Astrocyte (in vitro differentiated cells and primary cell): ENCODE measurements around the gene MAP4K4. TPM values are rescaled to one million over a fixed set of nuclear protein-coding genes. Genes with fewer than 3 reads are reported as not detected.

Experiments
- DNase-seq: peaks from one replicate; pipeline ENCODE4 v3.0.0-alpha.2; 2010; ENCODE audit warnings: low read depth
- FAIRE-seq: peaks from 2 replicates; lab custom pipeline; 2011; peaks lifted over from hg19 to GRCh38; lab: Jason Lieb, UNC
- H2AFZ ChIP-seq: 2 replicates; pipeline ENCODE4 v1.6.0; 2012; ENCODE audit warnings: low read depth, low read length, inconsistent platforms
- H3K27ac ChIP-seq: 2 replicates; pipeline ENCODE4 v1.5.1; 2011; ENCODE audit warnings: low read depth, low read length, inconsistent platforms
- H3K27me3 ChIP-seq: 2 replicates; pipeline ENCODE4 v1.6.0; 2011; ENCODE audit warnings: low read length, inconsistent platforms; ENCODE audit not compliant: insufficient read depth
- H3K36me3 ChIP-seq: 2 replicates; pipeline ENCODE4 v1.5.1; 2011; ENCODE audit warnings: low read length, inconsistent platforms; ENCODE audit not compliant: insufficient read depth
- H3K4me1 ChIP-seq: 2 replicates; pipeline ENCODE4 v1.5.1; 2011; ENCODE audit warnings: low read length, inconsistent platforms; ENCODE audit not compliant: insufficient read depth
- H3K4me2 ChIP-seq: 2 replicates; pipeline ENCODE4 v1.6.0; 2012; ENCODE audit warnings: low read length, inconsistent platforms
- H3K4me3 ChIP-seq: 2 replicates; pipeline ENCODE4 v1.5.1; 2011; ENCODE audit warnings: low read depth, mild to moderate bottlenecking, low read length, inconsistent platforms; ENCODE audit not compliant: insufficient read depth
- H3K79me2 ChIP-seq: 2 replicates; pipeline ENCODE4 v1.6.0; 2012; ENCODE audit warnings: mild to moderate bottlenecking, low read length, inconsistent platforms; ENCODE audit not compliant: insufficient read depth
- H3K9ac ChIP-seq: 2 replicates; pipeline ENCODE4 v1.6.0; 2012; ENCODE audit warnings: mild to moderate bottlenecking, low read length, inconsistent platforms
- H3K9me3 ChIP-seq: 2 replicates; pipeline ENCODE4 v1.5.1; 2012; ENCODE audit warnings: low read depth, mild to moderate bottlenecking, low read length, inconsistent platforms; ENCODE audit not compliant: insufficient read depth
- H4K20me1 ChIP-seq: 2 replicates; pipeline ENCODE4 v1.6.0; 2012; ENCODE audit warnings: low read length, inconsistent platforms; ENCODE audit not compliant: insufficient read depth
- H3K27ac Mint-ChIP-seq: one replicate; pipeline ENCODE4 v1.8.0; 2021; ENCODE audit warnings: mild to moderate bottlenecking, mixed read lengths; ENCODE audit not compliant: unreplicated experiment
- H3K27me3 Mint-ChIP-seq: one replicate; pipeline ENCODE4 v1.8.0; 2021; ENCODE audit warnings: low read depth, mixed read lengths; ENCODE audit not compliant: unreplicated experiment
- H3K36me3 Mint-ChIP-seq: one replicate; pipeline ENCODE4 v1.8.0; 2021; ENCODE audit warnings: low read depth, mixed read lengths; ENCODE audit not compliant: unreplicated experiment
- H3K4me1 Mint-ChIP-seq: one replicate; pipeline ENCODE4 v1.8.0; 2021; ENCODE audit warnings: low read depth, mixed read lengths; ENCODE audit not compliant: unreplicated experiment
- H3K4me3 Mint-ChIP-seq: one replicate; pipeline ENCODE4 v1.8.0; 2021; ENCODE audit warnings: mild to moderate bottlenecking, moderate library complexity, mixed read lengths; ENCODE audit not compliant: unreplicated experiment
- H3K9me3 Mint-ChIP-seq: one replicate; pipeline ENCODE4 v1.8.0; 2021; ENCODE audit warnings: mild to moderate bottlenecking, mixed read lengths; ENCODE audit not compliant: unreplicated experiment
- EZH2 ChIP-seq: IDR thresholded peaks from 2 replicates; pipeline ENCODE4 v1.6.1; 2012; ENCODE audit warnings: mild to moderate bottlenecking, low read length, inconsistent platforms; ENCODE audit not compliant: insufficient read depth
- total RNA-seq: library from RNA; stranded (reverse); gene quantifications from 2 replicates; pipeline ENCODE4 v1.2.1, GENCODE V29; 2021
- TF ChIP-seq, protein P1 (sequence below): IDR thresholded peaks from 2 replicates; pipeline ENCODE4 v1.5.1; 2011; ENCODE audit warnings: low read depth, mild to moderate bottlenecking, inconsistent platforms, low read length, moderate library complexity; ENCODE audit not compliant: insufficient read depth

MAP4K4 gene
- total RNA-seq, 1 donor from 2014 or later = 231 TPM

DNA sequence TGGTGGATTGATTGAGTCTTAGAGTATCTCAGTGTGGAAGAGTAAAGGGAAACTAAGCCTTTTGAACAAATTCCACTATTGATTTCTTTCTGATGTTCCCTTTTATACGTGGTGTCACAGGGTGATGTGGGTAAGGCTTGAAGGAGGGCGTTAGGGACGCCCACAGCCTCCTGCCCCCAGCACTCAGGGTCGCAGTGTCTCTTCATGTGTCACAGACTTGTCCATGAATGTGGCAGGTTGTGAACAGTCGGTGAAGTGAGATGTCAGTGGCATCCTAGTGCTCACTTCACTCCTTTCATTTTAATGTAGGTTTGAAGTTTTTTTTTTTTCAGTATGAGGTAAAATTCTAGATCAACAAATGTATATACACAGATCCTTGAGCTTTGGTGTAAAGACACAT lies 171.0 kb downstream of the MAP4K4 start:
- Histone ChIP-seq H3K79me2 (peaks cover 16% of the 10 kb centered on the region), H3K27ac (no peak overlapping the region), H3K4me3 (no peak overlapping the region), H3K4me1 (no peaks in the 10 kb centered on the region), H3K4me2 (no peak overlapping the region), H2AFZ (no peak overlapping the region), H3K27me3 (no peaks in the 10 kb centered on the region), H3K9ac (no peak overlapping the region), H3K36me3 (peaks cover 67% of the 10 kb centered on the region), H3K9me3 (no peaks in the 10 kb centered on the region), H4K20me1 (peaks cover 35% of the 10 kb centered on the region)
- no peak for FAIRE-seq
- DNase-seq = no peak
- no peak overlapping the region for H3K4me3 Mint-ChIP-seq
- no peaks in the 10 kb centered on the region for H3K9me3 Mint-ChIP-seq
- peaks cover 19% of the 10 kb centered on the region for H3K36me3 Mint-ChIP-seq
- TF ChIP-seq, protein P1, sequence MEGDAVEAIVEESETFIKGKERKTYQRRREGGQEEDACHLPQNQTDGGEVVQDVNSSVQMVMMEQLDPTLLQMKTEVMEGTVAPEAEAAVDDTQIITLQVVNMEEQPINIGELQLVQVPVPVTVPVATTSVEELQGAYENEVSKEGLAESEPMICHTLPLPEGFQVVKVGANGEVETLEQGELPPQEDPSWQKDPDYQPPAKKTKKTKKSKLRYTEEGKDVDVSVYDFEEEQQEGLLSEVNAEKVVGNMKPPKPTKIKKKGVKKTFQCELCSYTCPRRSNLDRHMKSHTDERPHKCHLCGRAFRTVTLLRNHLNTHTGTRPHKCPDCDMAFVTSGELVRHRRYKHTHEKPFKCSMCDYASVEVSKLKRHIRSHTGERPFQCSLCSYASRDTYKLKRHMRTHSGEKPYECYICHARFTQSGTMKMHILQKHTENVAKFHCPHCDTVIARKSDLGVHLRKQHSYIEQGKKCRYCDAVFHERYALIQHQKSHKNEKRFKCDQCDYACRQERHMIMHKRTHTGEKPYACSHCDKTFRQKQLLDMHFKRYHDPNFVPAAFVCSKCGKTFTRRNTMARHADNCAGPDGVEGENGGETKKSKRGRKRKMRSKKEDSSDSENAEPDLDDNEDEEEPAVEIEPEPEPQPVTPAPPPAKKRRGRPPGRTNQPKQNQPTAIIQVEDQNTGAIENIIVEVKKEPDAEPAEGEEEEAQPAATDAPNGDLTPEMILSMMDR = no peak
- TF ChIP-seq EZH2 = no peak
- peaks cover 24% of the 10 kb centered on the region for H3K4me1 Mint-ChIP-seq
- H3K27me3 Mint-ChIP-seq = no peaks in the 10 kb centered on the region
- peak overlapping the region; percentile 77 for H3K27ac Mint-ChIP-seq

GRCh38 chr2:101869527-101869926 lies 172.0 kb downstream of the MAP4K4 start:
- peaks cover 15% of the 10 kb centered on the region for H3K79me2 ChIP-seq
- FAIRE-seq = no peak
- no peak for DNase-seq
- H3K27ac ChIP-seq = no peak overlapping the region
- H3K27me3 ChIP-seq = no peaks in the 10 kb centered on the region
- Mint-ChIP-seq H3K9me3 (no peaks in the 10 kb centered on the region), H3K36me3 (peaks cover 16% of the 10 kb centered on the region), H3K27ac (peak overlapping the region; percentile 19), H3K27me3 (no peaks in the 10 kb centered on the region), H3K4me3 (no peak overlapping the region), H3K4me1 (peaks cover 24% of the 10 kb centered on the region)
- TF ChIP-seq EZH2 = no peak
- H3K4me1 ChIP-seq = no peaks in the 10 kb centered on the region
- H3K4me3 ChIP-seq = no peak overlapping the region
- peaks cover 30% of the 10 kb centered on the region for H4K20me1 ChIP-seq
- H2AFZ ChIP-seq = no peak overlapping the region
- no peak overlapping the region for H3K9ac ChIP-seq
- peaks cover 72% of the 10 kb centered on the region for H3K36me3 ChIP-seq
- H3K4me2 ChIP-seq = no peak overlapping the region
- H3K9me3 ChIP-seq = no peaks in the 10 kb centered on the region

DNA sequence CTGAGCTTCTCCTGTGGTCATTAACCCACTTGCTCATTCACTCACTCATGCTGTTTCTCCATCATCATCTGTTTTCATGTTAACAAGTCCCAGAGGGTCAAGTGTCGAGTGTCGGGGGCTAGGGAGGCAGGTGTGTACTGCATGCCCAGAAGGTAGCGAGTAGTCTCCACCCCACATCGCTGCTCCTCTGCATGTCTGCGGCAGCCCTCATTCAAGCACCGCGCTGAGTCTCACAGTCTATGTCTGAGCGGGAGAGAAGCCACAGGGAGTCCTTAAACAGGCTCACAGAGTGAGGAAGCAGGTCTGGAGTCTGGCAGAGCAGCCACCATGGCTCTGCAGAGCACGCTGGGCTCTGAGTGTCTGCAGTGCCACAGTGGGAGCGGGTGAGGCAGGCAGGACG lies 172.9 kb downstream of the MAP4K4 start:
- H3K36me3 Mint-ChIP-seq = peaks cover 16% of the 10 kb centered on the region
- H3K36me3 ChIP-seq = peaks cover 75% of the 10 kb centered on the region
- FAIRE-seq = no peak

More for the DNA sequence above, 172.9 kb downstream of the MAP4K4 start:
- Histone ChIP-seq H3K4me3 (no peak overlapping the region), H3K27me3 (no peaks in the 10 kb centered on the region), H3K27ac (no peak overlapping the region), H3K79me2 (peaks cover 13% of the 10 kb centered on the region), H3K4me2 (no peak overlapping the region), H2AFZ (no peak overlapping the region), H3K9me3 (no peaks in the 10 kb centered on the region), H3K9ac (no peak overlapping the region), H3K4me1 (no peaks in the 10 kb centered on the region), H4K20me1 (peaks cover 30% of the 10 kb centered on the region)
- no peaks in the 10 kb centered on the region for H3K27me3 Mint-ChIP-seq
- H3K4me3 Mint-ChIP-seq = peak overlapping the region; percentile 30
- no peaks in the 10 kb centered on the region for H3K9me3 Mint-ChIP-seq
- peak overlapping the region; percentile 20 for H3K27ac Mint-ChIP-seq
- H3K4me1 Mint-ChIP-seq = peaks cover 24% of the 10 kb centered on the region
- no peak for DNase-seq
- TF ChIP-seq EZH2 = no peak
- TF ChIP-seq, protein P1 = no peak
